ENCODE results near the gene FMNL2.

The FMNL2 gene

GRCh38 chr2:152363936-152364335 lies 29.0 kb downstream of the FMNL2 start:
- no peak for FAIRE-seq
- DNase-seq (ENCODE audit: insufficient read length, low spot score), result no peak
- TF ChIP-seq SPI1 (IDR thresholded peaks at IDR 0.05; ENCODE audit: low read depth, low read length) (peak; percentile 29; the same call in 1 of the 2 replicates), PAX5 (IDR thresholded peaks at IDR 0.05; ENCODE audit: insufficient read depth, low read length, severe bottlenecking) (no peak)

GRCh38 chr2:152367547-152368390 lies 32.8 kb downstream of the FMNL2 start:
- DNase-seq (ENCODE audit: insufficient read length, low spot score), result no peak
- TF ChIP-seq SPI1 (IDR thresholded peaks at IDR 0.05; ENCODE audit: low read depth, low read length), result peak; percentile 88
- no peak for TF ChIP-seq TAF1 (IDR thresholded peaks at IDR 0.05; ENCODE audit: low read depth, low read length)
- no peak for TF ChIP-seq POLR2AphosphoS5 (IDR thresholded peaks at IDR 0.05; ENCODE audit: low read depth, low read length)
- TF ChIP-seq PAX5 (IDR thresholded peaks at IDR 0.05; ENCODE audit: insufficient read depth, low read length, severe bottlenecking), result no peak
- FAIRE-seq, result peak; percentile 43

GRCh38 chr2:152369176-152369860 lies 34.3 kb downstream of the FMNL2 start:
- DNase-seq (ENCODE audit: insufficient read length, low spot score) (no peak), FAIRE-seq (no peak)
- TF ChIP-seq SPI1 (IDR thresholded peaks at IDR 0.05; ENCODE audit: low read depth, low read length) (no peak), POLR2AphosphoS5 (IDR thresholded peaks at IDR 0.05; ENCODE audit: low read depth, low read length) (no peak), PAX5 (IDR thresholded peaks at IDR 0.05; ENCODE audit: insufficient read depth, low read length, severe bottlenecking) (no peak), TAF1 (IDR thresholded peaks at IDR 0.05; ENCODE audit: low read depth, low read length) (no peak), POU2F2 (IDR thresholded peaks at IDR 0.05; ENCODE audit: low read depth, low read length) (no peak)

- TF ChIP-seq SPI1 (IDR thresholded peaks at IDR 0.05; ENCODE audit: low read depth, low read length) (no peak), PAX5 (IDR thresholded peaks at IDR 0.05; ENCODE audit: insufficient read depth, low read length, severe bottlenecking) (no peak), POLR2A (IDR thresholded peaks at IDR 0.05; ENCODE audit: low read depth, low read length) (no peak), POU2F2 (IDR thresholded peaks at IDR 0.05; ENCODE audit: low read depth, low read length) (no peak), POLR2AphosphoS5 (IDR thresholded peaks at IDR 0.05; ENCODE audit: low read depth, low read length) (no peak), TAF1 (IDR thresholded peaks at IDR 0.05; ENCODE audit: low read depth, low read length) (no peak)
- DNase-seq (ENCODE audit: insufficient read length, low spot score) (no peak), FAIRE-seq (no peak)
These were observed 35.8 kb downstream of the FMNL2 start for GRCh38 chr2:152370783-152371182.

GRCh38 chr2:152372438-152372984 lies 37.5 kb downstream of the FMNL2 start:
- FAIRE-seq, result no peak
- TF ChIP-seq SPI1 (IDR thresholded peaks at IDR 0.05; ENCODE audit: low read depth, low read length), result no peak
- no peak for TF ChIP-seq POLR2AphosphoS5 (IDR thresholded peaks at IDR 0.05; ENCODE audit: low read depth, low read length)
- TF ChIP-seq POLR2A (IDR thresholded peaks at IDR 0.05; ENCODE audit: low read depth, low read length), result no peak
- TF ChIP-seq TAF1 (IDR thresholded peaks at IDR 0.05; ENCODE audit: low read depth, low read length), result no peak
- no peak for TF ChIP-seq POU2F2 (IDR thresholded peaks at IDR 0.05; ENCODE audit: low read depth, low read length)
- TF ChIP-seq PAX5 (IDR thresholded peaks at IDR 0.05; ENCODE audit: insufficient read depth, low read length, severe bottlenecking), result no peak
- no peak for DNase-seq (ENCODE audit: insufficient read length, low spot score)

GRCh38 chr2:152375174-152375573 lies 40.2 kb downstream of the FMNL2 start:
- no peak for TF ChIP-seq POU2F2 (IDR thresholded peaks at IDR 0.05; ENCODE audit: low read depth, low read length)
- TF ChIP-seq SPI1 (IDR thresholded peaks at IDR 0.05; ENCODE audit: low read depth, low read length), result no peak
- TF ChIP-seq POLR2AphosphoS5 (IDR thresholded peaks at IDR 0.05; ENCODE audit: low read depth, low read length), result no peak
- TF ChIP-seq PAX5 (IDR thresholded peaks at IDR 0.05; ENCODE audit: insufficient read depth, low read length, severe bottlenecking), result no peak
- TF ChIP-seq POLR2A (IDR thresholded peaks at IDR 0.05; ENCODE audit: low read depth, low read length), result no peak
- no peak for TF ChIP-seq TAF1 (IDR thresholded peaks at IDR 0.05; ENCODE audit: low read depth, low read length)
- DNase-seq (ENCODE audit: insufficient read length, low spot score), result no peak
- FAIRE-seq, result no peak

- FAIRE-seq (no peak), DNase-seq (ENCODE audit: insufficient read length, low spot score) (no peak)
- no peak for TF ChIP-seq SPI1 (IDR thresholded peaks at IDR 0.05; ENCODE audit: low read depth, low read length)
- no peak for TF ChIP-seq POLR2A (IDR thresholded peaks at IDR 0.05; ENCODE audit: low read depth, low read length)
- no peak for TF ChIP-seq POU2F2 (IDR thresholded peaks at IDR 0.05; ENCODE audit: low read depth, low read length)
- no peak for TF ChIP-seq POLR2AphosphoS5 (IDR thresholded peaks at IDR 0.05; ENCODE audit: low read depth, low read length)
- no peak for TF ChIP-seq PAX5 (IDR thresholded peaks at IDR 0.05; ENCODE audit: insufficient read depth, low read length, severe bottlenecking)
- TF ChIP-seq TAF1 (IDR thresholded peaks at IDR 0.05; ENCODE audit: low read depth, low read length), result no peak
These were observed 41.4 kb downstream of the FMNL2 start for GRCh38 chr2:152376385-152376784.

- FAIRE-seq (no peak), DNase-seq (ENCODE audit: insufficient read length, low spot score) (no peak)
- TF ChIP-seq TAF1 (IDR thresholded peaks at IDR 0.05; ENCODE audit: low read depth, low read length) (no peak), SPI1 (IDR thresholded peaks at IDR 0.05; ENCODE audit: low read depth, low read length) (no peak), POLR2A (IDR thresholded peaks at IDR 0.05; ENCODE audit: low read depth, low read length) (no peak), PAX5 (IDR thresholded peaks at IDR 0.05; ENCODE audit: insufficient read depth, low read length, severe bottlenecking) (no peak), POLR2AphosphoS5 (IDR thresholded peaks at IDR 0.05; ENCODE audit: low read depth, low read length) (no peak), POU2F2 (IDR thresholded peaks at IDR 0.05; ENCODE audit: low read depth, low read length) (no peak)
These were observed 42.0 kb downstream of the FMNL2 start for GRCh38 chr2:152376968-152377367.

GRCh38 chr2:152379089-152379488 lies 44.1 kb downstream of the FMNL2 start:
- DNase-seq (ENCODE audit: insufficient read length, low spot score) (no peak), FAIRE-seq (no peak)
- TF ChIP-seq TAF1 (IDR thresholded peaks at IDR 0.05; ENCODE audit: low read depth, low read length) (no peak), SPI1 (IDR thresholded peaks at IDR 0.05; ENCODE audit: low read depth, low read length) (no peak), POLR2A (IDR thresholded peaks at IDR 0.05; ENCODE audit: low read depth, low read length) (no peak), POU2F2 (IDR thresholded peaks at IDR 0.05; ENCODE audit: low read depth, low read length) (no peak), PAX5 (IDR thresholded peaks at IDR 0.05; ENCODE audit: insufficient read depth, low read length, severe bottlenecking) (no peak), POLR2AphosphoS5 (IDR thresholded peaks at IDR 0.05; ENCODE audit: low read depth, low read length) (no peak)
